ENCODE results near the gene CACNA2D1. TPM values are rescaled to one million over a fixed set of nuclear protein-coding genes. Genes with fewer than 3 reads are reported as not detected.

The CACNA2D1 gene
- total RNA-seq, 1 experiment from 2014 or later: 0.27 TPM

DNA sequence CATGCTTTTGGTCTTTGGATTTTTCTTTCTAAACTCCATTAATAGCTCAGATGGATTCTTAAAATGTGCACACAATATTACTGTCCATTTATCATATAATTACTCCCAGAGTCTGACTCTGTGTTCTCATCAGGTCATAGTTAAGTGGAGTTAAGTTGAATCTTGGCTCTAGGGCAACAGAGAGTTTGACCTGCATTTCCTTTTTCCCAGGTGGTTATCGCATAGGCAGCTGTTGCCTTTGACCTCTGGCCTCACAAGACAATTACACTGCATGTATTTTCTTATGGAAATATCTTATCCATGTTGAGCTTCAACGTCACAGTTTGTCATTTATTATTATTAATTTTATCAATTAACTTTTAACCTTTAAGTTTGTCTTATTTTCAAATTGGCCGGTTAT lies 436.3 kb downstream of the CACNA2D1 start (continued):
- TF ChIP-seq EGR1 (IDR thresholded peaks at IDR 0.05; ENCODE audit: low read depth): no peak
- no peak for TF ChIP-seq RAD21 (IDR thresholded peaks at IDR 0.05; ENCODE audit: low read depth)
- TF ChIP-seq SRF (IDR thresholded peaks at IDR 0.05; ENCODE audit: low read depth): no peak
- TF ChIP-seq TCF7L2 (IDR thresholded peaks at IDR 0.05; ENCODE audit: borderline replicate concordance, extremely low read depth, insufficient read depth, insufficient read length): no peak

DNA sequence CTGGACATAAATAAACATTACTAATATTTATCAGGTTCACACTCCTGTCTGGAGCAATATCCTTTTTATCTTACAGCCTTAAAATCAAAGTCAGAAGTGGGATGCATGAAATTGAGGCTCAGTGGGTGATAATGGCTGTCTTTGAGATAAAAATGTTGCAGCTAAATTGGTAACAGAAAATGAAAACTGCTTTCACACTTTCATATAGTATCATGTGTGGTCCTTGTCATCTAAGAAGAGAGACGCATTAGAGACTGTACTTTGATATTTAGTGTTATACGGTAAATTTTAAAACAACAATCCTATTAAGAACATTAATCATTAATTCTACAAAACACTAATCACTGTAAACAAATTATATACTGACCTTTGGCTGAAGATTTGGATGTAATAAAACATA lies 438.5 kb downstream of the CACNA2D1 start:
- Histone ChIP-seq H3K9ac (ENCODE audit: low read length) (no peak overlapping the region), H3K4me1 (ENCODE audit: control insufficient read depth in 1 of 2, insufficient read depth in 2 of 2, low read length in 2 of 2) (no peaks in the 10 kb centered on the region), H3K79me2 (ENCODE audit: insufficient read depth, low read length) (no peaks in the 10 kb centered on the region), H4K20me1 (ENCODE audit: insufficient read depth) (no peaks in the 10 kb centered on the region), H3K36me3 (ENCODE audit: control insufficient read depth in 1 of 2, insufficient read depth in 2 of 2, low read length in 2 of 2) (no peaks in the 10 kb centered on the region), H3K4me2 (ENCODE audit: low read length) (no peak overlapping the region), H3K9me2 (ENCODE audit: insufficient read depth) (peaks cover 6% of the 10 kb centered on the region), H3K4me3 (replicated peaks in 1 of 2; ENCODE audit: low read depth in 1 of 2, low read length in 2 of 2) (no peak overlapping the region), H2AFZ (ENCODE audit: low read depth, low read length, poor library complexity, severe bottlenecking) (no peak overlapping the region), H3K27ac (ENCODE audit: low read depth, low read length) (no peak overlapping the region), H3K9me3 (ENCODE audit: control insufficient read depth in 1 of 2, insufficient read depth in 1 of 2, low read depth in 1 of 2, low read length in 2 of 2) (no peaks in the 10 kb centered on the region), H3K27me3 (ENCODE audit: insufficient read depth, low read length) (no peaks in the 10 kb centered on the region)
- CTCF ChIA-PET: no interaction called here
- ATAC-seq: no peak
- POLR2A ChIA-PET: no interaction called here
- RAD21 ChIA-PET (ENCODE audit: low non-redundant PET in 1 of 2, low total read pairs in 2 of 2, uncharacterized antibody in 2 of 2, unreplicated experiment in 2 of 2): no interaction called here
- TF ChIP-seq RAD21 (IDR thresholded peaks at IDR 0.05; ENCODE audit: low read depth): no peak
- no peak for TF ChIP-seq YY1 (IDR thresholded peaks at IDR 0.05; ENCODE audit: extremely low read depth, insufficient replicate concordance, low read depth, low read length)
- TF ChIP-seq JUND (IDR thresholded peaks at IDR 0.05): no peak
- TF ChIP-seq CBX3 (IDR thresholded peaks at IDR 0.05; ENCODE audit: low read depth): no peak
- TF ChIP-seq TCF7L2 (IDR thresholded peaks at IDR 0.05; ENCODE audit: borderline replicate concordance, extremely low read depth, insufficient read depth, insufficient read length): no peak
- TF ChIP-seq, protein P1, sequence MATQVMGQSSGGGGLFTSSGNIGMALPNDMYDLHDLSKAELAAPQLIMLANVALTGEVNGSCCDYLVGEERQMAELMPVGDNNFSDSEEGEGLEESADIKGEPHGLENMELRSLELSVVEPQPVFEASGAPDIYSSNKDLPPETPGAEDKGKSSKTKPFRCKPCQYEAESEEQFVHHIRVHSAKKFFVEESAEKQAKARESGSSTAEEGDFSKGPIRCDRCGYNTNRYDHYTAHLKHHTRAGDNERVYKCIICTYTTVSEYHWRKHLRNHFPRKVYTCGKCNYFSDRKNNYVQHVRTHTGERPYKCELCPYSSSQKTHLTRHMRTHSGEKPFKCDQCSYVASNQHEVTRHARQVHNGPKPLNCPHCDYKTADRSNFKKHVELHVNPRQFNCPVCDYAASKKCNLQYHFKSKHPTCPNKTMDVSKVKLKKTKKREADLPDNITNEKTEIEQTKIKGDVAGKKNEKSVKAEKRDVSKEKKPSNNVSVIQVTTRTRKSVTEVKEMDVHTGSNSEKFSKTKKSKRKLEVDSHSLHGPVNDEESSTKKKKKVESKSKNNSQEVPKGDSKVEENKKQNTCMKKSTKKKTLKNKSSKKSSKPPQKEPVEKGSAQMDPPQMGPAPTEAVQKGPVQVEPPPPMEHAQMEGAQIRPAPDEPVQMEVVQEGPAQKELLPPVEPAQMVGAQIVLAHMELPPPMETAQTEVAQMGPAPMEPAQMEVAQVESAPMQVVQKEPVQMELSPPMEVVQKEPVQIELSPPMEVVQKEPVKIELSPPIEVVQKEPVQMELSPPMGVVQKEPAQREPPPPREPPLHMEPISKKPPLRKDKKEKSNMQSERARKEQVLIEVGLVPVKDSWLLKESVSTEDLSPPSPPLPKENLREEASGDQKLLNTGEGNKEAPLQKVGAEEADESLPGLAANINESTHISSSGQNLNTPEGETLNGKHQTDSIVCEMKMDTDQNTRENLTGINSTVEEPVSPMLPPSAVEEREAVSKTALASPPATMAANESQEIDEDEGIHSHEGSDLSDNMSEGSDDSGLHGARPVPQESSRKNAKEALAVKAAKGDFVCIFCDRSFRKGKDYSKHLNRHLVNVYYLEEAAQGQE (IDR thresholded peaks at IDR 0.05; ENCODE audit: low read depth): no peak
- TF ChIP-seq EZH2 (IDR thresholded peaks at IDR 0.05): no peak
- TF ChIP-seq SP1 (IDR thresholded peaks at IDR 0.05; ENCODE audit: low read depth): no peak
- TF ChIP-seq, protein P2, sequence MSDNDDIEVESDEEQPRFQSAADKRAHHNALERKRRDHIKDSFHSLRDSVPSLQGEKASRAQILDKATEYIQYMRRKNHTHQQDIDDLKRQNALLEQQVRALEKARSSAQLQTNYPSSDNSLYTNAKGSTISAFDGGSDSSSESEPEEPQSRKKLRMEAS (IDR thresholded peaks at IDR 0.05): no peak
- TF ChIP-seq, protein P3, sequence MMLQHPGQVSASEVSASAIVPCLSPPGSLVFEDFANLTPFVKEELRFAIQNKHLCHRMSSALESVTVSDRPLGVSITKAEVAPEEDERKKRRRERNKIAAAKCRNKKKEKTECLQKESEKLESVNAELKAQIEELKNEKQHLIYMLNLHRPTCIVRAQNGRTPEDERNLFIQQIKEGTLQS (IDR thresholded peaks at IDR 0.05): no peak
- TF ChIP-seq POLR2AphosphoS5 (IDR thresholded peaks at IDR 0.05; ENCODE audit: low read depth, low read length): no peak
- intact Hi-C loops (cut with micrococcal nuclease): no loop called here
- DNase-seq (ENCODE audit: low read depth, low spot score): no peak
- BruUV-seq (replicated peaks): no TSS peak

Measured in HCT116 (cell line).